ENCODE measurements around the gene MLX. TPM values are rescaled to one million over a fixed set of nuclear protein-coding genes. Genes with fewer than 3 reads are reported as not detected.
"Not testable (repeated sequence)": the region's sequence is repeated elsewhere in the genome, so short reads cannot be mapped to it uniquely, and the experiment has no call there.

MLX gene
- total and polyA plus RNA-seq, 10 of the 15 experiments (the other 5 are each of a cell fraction or from before 2014, with no cell fraction given), result 34.4 to 65.0 (median 44.4) TPM

DNA sequence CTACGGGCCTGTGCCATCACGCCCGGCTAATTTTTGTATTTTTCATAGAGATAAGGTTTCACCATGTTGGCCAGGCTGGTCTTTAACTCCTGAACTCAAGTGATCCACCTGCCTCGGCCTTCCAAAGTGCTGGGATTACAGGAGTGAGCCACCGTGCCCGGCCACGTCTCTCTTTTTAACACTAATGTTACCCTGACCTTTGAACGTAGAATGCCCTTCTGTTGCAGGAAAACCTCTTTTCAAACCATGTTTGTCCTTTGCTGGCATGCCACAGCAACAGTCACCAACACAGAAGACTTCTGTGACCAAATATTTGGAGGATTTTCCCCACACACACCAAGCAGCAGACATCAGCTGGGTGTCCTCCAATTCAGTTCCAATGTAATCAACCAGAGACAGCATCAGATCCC, 22.0 kb upstream of the MLX start:
- no peak overlapping the region for H3K4me3 ChIP-seq
- no peak for DNase-seq (ENCODE audit: low read depth, low spot score)
- intact Hi-C loops (cut with micrococcal nuclease; ENCODE audit: unreplicated experiment) (loop anchor here (5.0 kb wide), 1 partner anchor 217 kb away; the partner anchor contains the start of gene RAMP2), in situ Hi-C loops (cut with MboI) (no loop called here)
- TF ChIP-seq, protein P1, sequence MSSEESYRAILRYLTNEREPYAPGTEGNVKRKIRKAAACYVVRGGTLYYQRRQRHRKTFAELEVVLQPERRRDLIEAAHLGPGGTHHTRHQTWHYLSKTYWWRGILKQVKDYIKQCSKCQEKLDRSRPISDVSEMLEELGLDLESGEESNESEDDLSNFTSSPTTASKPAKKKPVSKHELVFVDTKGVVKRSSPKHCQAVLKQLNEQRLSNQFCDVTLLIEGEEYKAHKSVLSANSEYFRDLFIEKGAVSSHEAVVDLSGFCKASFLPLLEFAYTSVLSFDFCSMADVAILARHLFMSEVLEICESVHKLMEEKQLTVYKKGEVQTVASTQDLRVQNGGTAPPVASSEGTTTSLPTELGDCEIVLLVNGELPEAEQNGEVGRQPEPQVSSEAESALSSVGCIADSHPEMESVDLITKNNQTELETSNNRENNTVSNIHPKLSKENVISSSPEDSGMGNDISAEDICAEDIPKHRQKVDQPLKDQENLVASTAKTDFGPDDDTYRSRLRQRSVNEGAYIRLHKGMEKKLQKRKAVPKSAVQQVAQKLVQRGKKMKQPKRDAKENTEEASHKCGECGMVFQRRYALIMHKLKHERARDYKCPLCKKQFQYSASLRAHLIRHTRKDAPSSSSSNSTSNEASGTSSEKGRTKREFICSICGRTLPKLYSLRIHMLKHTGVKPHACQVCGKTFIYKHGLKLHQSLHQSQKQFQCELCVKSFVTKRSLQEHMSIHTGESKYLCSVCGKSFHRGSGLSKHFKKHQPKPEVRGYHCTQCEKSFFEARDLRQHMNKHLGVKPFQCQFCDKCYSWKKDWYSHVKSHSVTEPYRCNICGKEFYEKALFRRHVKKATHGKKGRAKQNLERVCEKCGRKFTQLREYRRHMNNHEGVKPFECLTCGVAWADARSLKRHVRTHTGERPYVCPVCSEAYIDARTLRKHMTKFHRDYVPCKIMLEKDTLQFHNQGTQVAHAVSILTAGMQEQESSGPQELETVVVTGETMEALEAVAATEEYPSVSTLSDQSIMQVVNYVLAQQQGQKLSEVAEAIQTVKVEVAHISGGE (CRISPR knock-in tag; IDR thresholded peaks at IDR 0.05), result no peak
- TF ChIP-seq, protein P2, sequence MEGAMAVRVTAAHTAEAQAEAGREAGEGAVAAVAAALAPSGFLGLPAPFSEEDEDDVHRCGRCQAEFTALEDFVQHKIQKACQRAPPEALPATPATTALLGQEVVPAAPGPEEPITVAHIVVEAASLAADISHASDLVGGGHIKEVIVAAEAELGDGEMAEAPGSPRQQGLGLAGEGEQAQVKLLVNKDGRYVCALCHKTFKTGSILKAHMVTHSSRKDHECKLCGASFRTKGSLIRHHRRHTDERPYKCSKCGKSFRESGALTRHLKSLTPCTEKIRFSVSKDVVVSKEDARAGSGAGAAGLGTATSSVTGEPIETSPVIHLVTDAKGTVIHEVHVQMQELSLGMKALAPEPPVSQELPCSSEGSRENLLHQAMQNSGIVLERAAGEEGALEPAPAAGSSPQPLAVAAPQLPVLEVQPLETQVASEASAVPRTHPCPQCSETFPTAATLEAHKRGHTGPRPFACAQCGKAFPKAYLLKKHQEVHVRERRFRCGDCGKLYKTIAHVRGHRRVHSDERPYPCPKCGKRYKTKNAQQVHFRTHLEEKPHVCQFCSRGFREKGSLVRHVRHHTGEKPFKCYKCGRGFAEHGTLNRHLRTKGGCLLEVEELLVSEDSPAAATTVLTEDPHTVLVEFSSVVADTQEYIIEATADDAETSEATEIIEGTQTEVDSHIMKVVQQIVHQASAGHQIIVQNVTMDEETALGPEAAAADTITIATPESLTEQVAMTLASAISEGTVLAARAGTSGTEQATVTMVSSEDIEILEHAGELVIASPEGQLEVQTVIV (IDR thresholded peaks at IDR 0.05; ENCODE audit: borderline replicate concordance, partially characterized antibody), result no peak
- TF ChIP-seq ZNF217 (IDR thresholded peaks at IDR 0.05), result no peak
- peaks cover 11% of the 10 kb centered on the region for H3K4me1 ChIP-seq (ENCODE audit: control insufficient read depth, insufficient read depth, low read length)
- no peak overlapping the region for H3K27ac ChIP-seq (ENCODE audit: control insufficient read depth, insufficient read depth)
- no peak for FAIRE-seq
- H4K20me1 ChIP-seq (ENCODE audit: control insufficient read depth, insufficient read depth), result no peaks in the 10 kb centered on the region
- WGBS (ENCODE audit: insufficient coverage, insufficient replicate concordance, low lambda C conversion rate, missing lambda C conversion rate), result 79% methylated on average over 8 of the region's 8 CpGs
- ChIA-PET SMC1A (ENCODE audit: uncharacterized antibody, unreplicated experiment) (no interaction called here), CTCF (interaction anchor here (1.7 kb wide), 1 partner anchor 136 kb away, joined by 6 read pairs; no protein-coding TSS in a partner anchor), POLR2A (interaction anchor here (0.6 kb wide), 1 partner anchor 302 kb away, joined by 3 read pairs; no protein-coding TSS in a partner anchor), RAD21 (ENCODE audit: unreplicated experiment) (no interaction called here)
- no peaks in the 10 kb centered on the region for H3K27me3 ChIP-seq (replicated peaks in 1 of 2; ENCODE audit: control insufficient read depth in 2 of 2, insufficient read depth in 2 of 2, low read length in 1 of 2)
- no peaks in the 10 kb centered on the region for H3K9me3 ChIP-seq (replicated peaks; ENCODE audit: control insufficient read depth, insufficient read depth, low read length)
- H2AFZ ChIP-seq (ENCODE audit: control insufficient read depth, low read depth, low read length), result no peak overlapping the region
- no peak overlapping the region for H3K9ac ChIP-seq (ENCODE audit: control insufficient read depth, insufficient read depth, low read length)
- ATAC-seq, result no peak
- H3K4me2 ChIP-seq (ENCODE audit: control insufficient read depth, insufficient read depth), result no peak overlapping the region
- BruUV-seq (replicated peaks), result no TSS peak
- H3K36me3 ChIP-seq (ENCODE audit: control insufficient read depth in 2 of 2, insufficient read depth in 2 of 2, low read length in 1 of 2), result no peaks in the 10 kb centered on the region; a peak in 2 of 4 replicates
- H3K79me2 ChIP-seq (ENCODE audit: control insufficient read depth, insufficient read depth, low read length), result no peaks in the 10 kb centered on the region

DNA sequence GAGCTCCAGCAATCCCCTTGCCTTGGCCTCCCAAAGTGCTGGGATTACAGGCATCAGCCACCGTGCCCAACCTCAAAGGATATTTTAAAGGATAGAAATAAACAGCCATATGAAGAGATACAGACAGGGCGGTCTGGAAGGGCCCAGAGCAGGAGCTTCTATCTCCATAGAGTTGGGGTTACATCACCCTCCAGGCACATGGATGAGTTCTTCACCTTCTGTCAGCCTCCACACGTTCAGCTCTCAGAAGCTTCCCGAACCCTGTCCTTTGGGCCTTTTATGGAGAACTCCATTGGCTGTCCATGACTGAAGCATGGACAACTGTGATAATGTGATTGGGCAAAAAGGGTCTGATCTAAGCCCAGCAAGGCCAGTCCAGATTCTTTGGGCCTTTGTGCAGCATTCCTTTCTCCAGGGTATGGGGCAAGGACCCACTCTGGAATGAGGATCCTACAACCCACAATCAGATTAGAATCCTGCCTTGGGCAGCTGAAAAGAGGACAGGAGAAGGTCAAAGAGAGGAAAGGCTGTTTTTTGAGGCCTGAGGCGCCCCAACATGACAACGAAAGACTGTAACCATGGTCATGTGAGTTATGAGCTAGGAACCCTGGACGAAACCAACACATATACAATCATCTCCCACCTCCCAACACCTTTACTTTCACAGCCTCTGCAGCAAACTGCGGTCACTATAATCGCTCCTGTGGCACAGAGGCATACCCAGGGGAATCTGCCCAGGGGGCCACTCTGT, 21.0 kb upstream of the MLX start:
- BruUV-seq (replicated peaks); H3K4me2 ChIP-seq (ENCODE audit: control insufficient read depth, insufficient read depth); H2AFZ ChIP-seq (ENCODE audit: control insufficient read depth, low read depth, low read length); RAD21 ChIA-PET (ENCODE audit: unreplicated experiment); H3K4me3 ChIP-seq; ATAC-seq; H4K20me1 ChIP-seq (ENCODE audit: control insufficient read depth, insufficient read depth); DNase-seq (ENCODE audit: low read depth, low spot score); H3K36me3 ChIP-seq (ENCODE audit: control insufficient read depth in 2 of 2, insufficient read depth in 2 of 2, low read length in 1 of 2); in situ Hi-C loops (cut with MboI); H3K27me3 ChIP-seq (replicated peaks in 1 of 2; ENCODE audit: control insufficient read depth in 2 of 2, insufficient read depth in 2 of 2, low read length in 1 of 2); H3K27ac ChIP-seq (ENCODE audit: control insufficient read depth, insufficient read depth); H3K9me3 ChIP-seq (replicated peaks; ENCODE audit: control insufficient read depth, insufficient read depth, low read length); H3K9ac ChIP-seq (ENCODE audit: control insufficient read depth, insufficient read depth, low read length); H3K79me2 ChIP-seq (ENCODE audit: control insufficient read depth, insufficient read depth, low read length); FAIRE-seq: not testable (repeated sequence)
- ChIA-PET CTCF (interaction anchor here (1.7 kb wide), 1 partner anchor 135 kb away, joined by 6 read pairs; no protein-coding TSS in a partner anchor), POLR2A (interaction anchor here (0.5 to 0.6 kb wide), 3 partner anchors 260 to 522 kb away, joined by 3 to 4 read pairs (median 3); no protein-coding TSS in a partner anchor), SMC1A (ENCODE audit: uncharacterized antibody, unreplicated experiment) (interaction anchor here (2.0 kb wide), 1 partner anchor 9 kb away, joined by 8 read pairs; the partner anchor contains the start of gene NAGLU)
- intact Hi-C loops (cut with micrococcal nuclease; ENCODE audit: unreplicated experiment), result loop anchor here (5.0 kb wide), 1 partner anchor 216 kb away; the partner anchor contains the start of gene RAMP2
- peaks cover 11% of the 10 kb centered on the region for H3K4me1 ChIP-seq (ENCODE audit: control insufficient read depth, insufficient read depth, low read length)
- 91% methylated on average over 9 of the region's 9 CpGs for WGBS (ENCODE audit: insufficient coverage, insufficient replicate concordance, low lambda C conversion rate, missing lambda C conversion rate)
